Upper lobe of left lung (tissue), 4 donors: ENCODE results near the gene APOF.

Source experiments
- EP300 ChIP-seq, 4 donors: sonication (generic); formaldehyde crosslinking; IDR thresholded peaks; one replicate each; pipeline ENCODE4 v1.5.1; 2017; ENCODE audit warnings: antibody characterized with exemption in 4 of 4, control low read depth in 2 of 4
- TF ChIP-seq, protein P1 (sequence below), 6 experiments: fragments of 450-650 bp in 4 of 6; fragments of 200-600 bp in 2 of 6; sonication (generic) in 2 of 6; IDR thresholded peaks; one replicate each; pipeline ENCODE4 v1.5.1; 2016 to 2019; ENCODE audit warnings: antibody characterized with exemption in 6 of 6

DNA sequence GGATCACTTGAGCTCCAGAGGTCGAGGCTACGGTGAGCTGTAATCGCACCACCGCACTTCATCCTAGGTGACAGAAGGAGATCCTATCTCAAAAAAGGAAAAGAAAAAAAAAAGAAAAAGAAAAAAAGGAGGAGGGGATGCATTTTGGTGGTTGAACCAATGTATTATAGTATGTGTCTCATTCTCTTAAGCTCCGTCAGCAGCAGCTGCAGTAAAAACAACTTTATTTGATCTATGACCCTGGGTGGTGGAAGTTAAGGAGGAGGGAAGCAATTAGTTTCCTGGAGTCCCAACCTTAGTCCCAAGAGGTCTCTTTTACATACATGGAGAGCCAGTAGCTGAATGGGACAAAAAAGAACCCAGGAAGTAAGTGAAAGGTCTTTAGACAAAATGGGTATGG is 26.8 kb upstream of the APOF start:
- TF ChIP-seq, protein P1, sequence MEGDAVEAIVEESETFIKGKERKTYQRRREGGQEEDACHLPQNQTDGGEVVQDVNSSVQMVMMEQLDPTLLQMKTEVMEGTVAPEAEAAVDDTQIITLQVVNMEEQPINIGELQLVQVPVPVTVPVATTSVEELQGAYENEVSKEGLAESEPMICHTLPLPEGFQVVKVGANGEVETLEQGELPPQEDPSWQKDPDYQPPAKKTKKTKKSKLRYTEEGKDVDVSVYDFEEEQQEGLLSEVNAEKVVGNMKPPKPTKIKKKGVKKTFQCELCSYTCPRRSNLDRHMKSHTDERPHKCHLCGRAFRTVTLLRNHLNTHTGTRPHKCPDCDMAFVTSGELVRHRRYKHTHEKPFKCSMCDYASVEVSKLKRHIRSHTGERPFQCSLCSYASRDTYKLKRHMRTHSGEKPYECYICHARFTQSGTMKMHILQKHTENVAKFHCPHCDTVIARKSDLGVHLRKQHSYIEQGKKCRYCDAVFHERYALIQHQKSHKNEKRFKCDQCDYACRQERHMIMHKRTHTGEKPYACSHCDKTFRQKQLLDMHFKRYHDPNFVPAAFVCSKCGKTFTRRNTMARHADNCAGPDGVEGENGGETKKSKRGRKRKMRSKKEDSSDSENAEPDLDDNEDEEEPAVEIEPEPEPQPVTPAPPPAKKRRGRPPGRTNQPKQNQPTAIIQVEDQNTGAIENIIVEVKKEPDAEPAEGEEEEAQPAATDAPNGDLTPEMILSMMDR (IDR thresholded peaks at IDR 0.05), result no peak
- no peak for TF ChIP-seq EP300 (IDR thresholded peaks at IDR 0.05)
